HFFc6 (cell line): ENCODE measurements around the gene SPATS2L. TPM values are rescaled to one million over a fixed set of nuclear protein-coding genes. Genes with fewer than 3 reads are reported as not detected.

Experiments used
- DNase-seq: peaks from one replicate; pipeline ENCODE4 v3.0.0-alpha.2; 2018
- H3K27ac Mint-ChIP-seq: 2 replicates; pipeline ENCODE4 v1.8.0; 2020; ENCODE audit warnings: mild to moderate bottlenecking, mixed read lengths
- H3K27me3 Mint-ChIP-seq: 2 replicates; pipeline ENCODE4 v1.8.0; 2021; ENCODE audit warnings: mild to moderate bottlenecking, moderate library complexity, mixed read lengths; ENCODE audit not compliant: insufficient read depth
- H3K36me3 Mint-ChIP-seq: 2 replicates; pipeline ENCODE4 v1.8.0; 2021; ENCODE audit warnings: low read depth, mixed read lengths
- H3K4me1 Mint-ChIP-seq: 2 replicates; pipeline ENCODE4 v1.8.0; 2020; ENCODE audit warnings: low read depth, mixed read lengths
- H3K4me3 Mint-ChIP-seq: 2 replicates; pipeline ENCODE4 v1.8.0; 2020; ENCODE audit warnings: mild to moderate bottlenecking, moderate library complexity, mixed read lengths
- H3K9me3 Mint-ChIP-seq: 2 replicates; pipeline ENCODE4 v1.8.0; 2020; ENCODE audit warnings: mild to moderate bottlenecking, mixed read lengths
- CTCF ChIP-seq: fragments of 200-600 bp; sonication (generic); IDR thresholded peaks from 2 replicates; pipeline ENCODE4 v1.5.0; 2021; ENCODE audit warnings: antibody characterized with exemption, mild to moderate bottlenecking
- total RNA-seq, 6 experiments: library from RNA; stranded (reverse); fragmentation: NEBNext Ultra II Directional; extraction: Animal tissue kit (Norgen Biotek cat#: 25700); gene quantifications; 2 replicates in 1 of 6; 3 replicates in 5 of 6; pipeline ENCODE4 v1.2.3, GENCODE V29; 2021

The SPATS2L gene
- total RNA-seq, 6 experiments from 2014 or later: 146 to 205 (median 198) TPM

- Mint-ChIP-seq H3K36me3 (peaks cover 9% of the 10 kb centered on the region), H3K27me3 (no peaks in the 10 kb centered on the region), H3K4me3 (no peak overlapping the region), H3K27ac (no peak overlapping the region), H3K4me1 (peaks cover 15% of the 10 kb centered on the region), H3K9me3 (no peaks in the 10 kb centered on the region)
- no peak for DNase-seq
- no peak for TF ChIP-seq CTCF
Observed at GRCh38 chr2:200506679-200507078, 200.2 kb downstream of the SPATS2L start.

- Mint-ChIP-seq H3K36me3 (peaks cover 7% of the 10 kb centered on the region), H3K4me1 (peaks cover 15% of the 10 kb centered on the region), H3K27ac (no peak overlapping the region), H3K4me3 (no peak overlapping the region), H3K27me3 (no peaks in the 10 kb centered on the region), H3K9me3 (no peaks in the 10 kb centered on the region)
- no peak for TF ChIP-seq CTCF
- no peak for DNase-seq
Observed at GRCh38 chr2:200507179-200507578, 200.7 kb downstream of the SPATS2L start.

GRCh38 chr2:200509235-200509611, 202.7 kb downstream of the SPATS2L start:
- Mint-ChIP-seq H3K4me1 (peaks cover 15% of the 10 kb centered on the region), H3K36me3 (no peaks in the 10 kb centered on the region)

GRCh38 chr2:200509612-200510433, 203.3 kb downstream of the SPATS2L start, which contains the start of gene KCTD18:
TSS of gene KCTD18 (minus strand) at chr2:200510068. CDS start at chr2:200507016, 3,052 bp downstream.
- peak; percentile 86 for TF ChIP-seq CTCF
- Mint-ChIP-seq H3K27me3 (no peaks in the 10 kb centered on the region), H3K4me3 (peak within 1 kb of the TSS; percentile 88), H3K4me1 (peaks cover 15% of the 10 kb centered on the region), H3K9me3 (no peaks in the 10 kb centered on the region), H3K27ac (peak within 1 kb of the TSS; percentile 75), H3K36me3 (no peaks in the 10 kb centered on the region)
- DNase-seq: peak; percentile 77

More at GRCh38 chr2:200509235-200509611, 202.7 kb downstream of the SPATS2L start:
- no peak for TF ChIP-seq CTCF
- Mint-ChIP-seq H3K9me3 (no peaks in the 10 kb centered on the region), H3K4me3 (peak overlapping the region; percentile 88), H3K27ac (peak overlapping the region; percentile 75), H3K27me3 (no peaks in the 10 kb centered on the region)
- no peak for DNase-seq

GRCh38 chr2:200515155-200515554, 208.7 kb downstream of the SPATS2L start:
- peaks cover 16% of the 10 kb centered on the region for H3K9me3 Mint-ChIP-seq
- peaks cover 9% of the 10 kb centered on the region; the same call in 1 of the 2 replicates for H3K36me3 Mint-ChIP-seq

More at GRCh38 chr2:200515155-200515554, 208.7 kb downstream of the SPATS2L start:
- H3K27ac Mint-ChIP-seq: no peak overlapping the region
- no peak for TF ChIP-seq CTCF
- peaks cover 4% of the 10 kb centered on the region for H3K4me1 Mint-ChIP-seq
- no peak for DNase-seq
- no peak overlapping the region for H3K4me3 Mint-ChIP-seq
- H3K27me3 Mint-ChIP-seq: peaks cover 9% of the 10 kb centered on the region
